GM20000 (cell line): ENCODE data around the gene SPATA17.
"Not testable (repeated sequence)": the region's sequence is repeated elsewhere in the genome, so short reads cannot be mapped to it uniquely, and the experiment has no call there.

Experiments
- DNase-seq: peaks from one replicate; pipeline ENCODE4 v3.0.0; 2012; ENCODE audit warnings: low spot score
- TF ChIP-seq, protein P1 (sequence below): IDR thresholded peaks from 2 replicates; pipeline ENCODE4 v1.5.1; 2012; ENCODE audit warnings: mild to moderate bottlenecking, control low read depth; ENCODE audit errors: extremely low read depth, missing control alignments

The SPATA17 gene

DNA sequence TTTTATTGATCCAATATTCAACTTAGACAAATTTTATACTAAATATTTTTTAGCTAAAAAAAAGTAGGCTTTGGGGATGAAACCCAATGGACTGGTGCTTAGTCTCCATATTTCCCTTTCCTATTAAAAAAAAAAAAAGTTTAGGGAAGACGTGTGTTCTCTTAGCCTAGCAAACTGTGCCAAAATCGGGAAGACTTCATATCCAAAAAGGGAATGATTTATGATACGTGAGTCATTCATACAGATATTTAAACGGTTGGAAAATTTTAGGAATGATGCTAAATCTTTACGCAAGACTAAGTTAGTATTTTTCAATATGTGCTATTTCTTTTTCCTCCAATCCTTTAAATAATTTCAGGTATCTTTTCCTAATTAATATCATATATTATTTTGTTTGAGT, 50.7 kb downstream of the SPATA17 start:
- TF ChIP-seq, protein P1, sequence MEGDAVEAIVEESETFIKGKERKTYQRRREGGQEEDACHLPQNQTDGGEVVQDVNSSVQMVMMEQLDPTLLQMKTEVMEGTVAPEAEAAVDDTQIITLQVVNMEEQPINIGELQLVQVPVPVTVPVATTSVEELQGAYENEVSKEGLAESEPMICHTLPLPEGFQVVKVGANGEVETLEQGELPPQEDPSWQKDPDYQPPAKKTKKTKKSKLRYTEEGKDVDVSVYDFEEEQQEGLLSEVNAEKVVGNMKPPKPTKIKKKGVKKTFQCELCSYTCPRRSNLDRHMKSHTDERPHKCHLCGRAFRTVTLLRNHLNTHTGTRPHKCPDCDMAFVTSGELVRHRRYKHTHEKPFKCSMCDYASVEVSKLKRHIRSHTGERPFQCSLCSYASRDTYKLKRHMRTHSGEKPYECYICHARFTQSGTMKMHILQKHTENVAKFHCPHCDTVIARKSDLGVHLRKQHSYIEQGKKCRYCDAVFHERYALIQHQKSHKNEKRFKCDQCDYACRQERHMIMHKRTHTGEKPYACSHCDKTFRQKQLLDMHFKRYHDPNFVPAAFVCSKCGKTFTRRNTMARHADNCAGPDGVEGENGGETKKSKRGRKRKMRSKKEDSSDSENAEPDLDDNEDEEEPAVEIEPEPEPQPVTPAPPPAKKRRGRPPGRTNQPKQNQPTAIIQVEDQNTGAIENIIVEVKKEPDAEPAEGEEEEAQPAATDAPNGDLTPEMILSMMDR: no peak
- no peak for DNase-seq

- DNase-seq: no peak
- TF ChIP-seq, protein P1: no peak
Observed at GRCh38 chr1:217687511-217687910, 56.4 kb downstream of the SPATA17 start.

DNA sequence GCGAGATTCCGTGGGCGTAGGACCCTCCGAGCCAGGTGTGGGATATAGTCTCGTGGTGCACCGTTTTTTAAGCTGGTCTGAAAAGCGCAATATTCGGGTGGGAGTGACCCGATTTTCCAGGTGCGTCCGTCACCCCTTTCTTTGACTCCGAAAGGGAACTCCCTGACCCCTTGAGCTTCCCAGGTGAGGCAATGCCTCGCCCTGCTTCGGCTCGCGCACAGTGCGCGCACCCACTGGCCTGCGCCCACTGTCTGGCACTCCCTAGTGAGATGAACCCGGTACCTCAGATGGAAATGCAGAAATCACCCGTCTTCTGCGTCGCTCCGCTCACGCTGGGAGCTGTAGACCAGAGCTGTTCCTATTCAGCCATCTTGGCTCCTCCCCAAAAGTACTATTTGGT, 65.0 kb downstream of the SPATA17 start:
- DNase-seq: not testable (repeated sequence)

DNA sequence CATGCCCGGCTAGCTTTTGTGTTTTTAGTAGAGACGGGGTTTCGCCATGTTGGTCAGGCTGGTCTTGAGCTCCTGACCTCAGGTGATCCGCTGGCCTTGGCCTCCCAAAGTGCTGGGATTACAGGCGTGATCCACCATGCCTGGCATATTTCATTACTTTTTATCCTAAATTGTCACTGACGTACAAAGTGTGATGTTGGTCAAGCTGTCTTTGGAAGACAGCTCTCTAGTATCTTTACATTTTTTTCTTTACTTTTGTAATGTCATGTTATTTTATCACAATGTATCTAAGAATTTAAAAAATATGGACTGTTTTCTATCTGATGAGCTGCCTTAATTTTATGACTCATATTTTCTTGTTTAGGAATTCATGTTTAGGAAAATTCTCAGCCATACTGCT, 72.2 kb downstream of the SPATA17 start:
- DNase-seq: no peak
- TF ChIP-seq, protein P1: no peak

GRCh38 chr1:217712925-217713597, 81.9 kb downstream of the SPATA17 start:
- TF ChIP-seq, protein P1: no peak
- no peak for DNase-seq

DNA sequence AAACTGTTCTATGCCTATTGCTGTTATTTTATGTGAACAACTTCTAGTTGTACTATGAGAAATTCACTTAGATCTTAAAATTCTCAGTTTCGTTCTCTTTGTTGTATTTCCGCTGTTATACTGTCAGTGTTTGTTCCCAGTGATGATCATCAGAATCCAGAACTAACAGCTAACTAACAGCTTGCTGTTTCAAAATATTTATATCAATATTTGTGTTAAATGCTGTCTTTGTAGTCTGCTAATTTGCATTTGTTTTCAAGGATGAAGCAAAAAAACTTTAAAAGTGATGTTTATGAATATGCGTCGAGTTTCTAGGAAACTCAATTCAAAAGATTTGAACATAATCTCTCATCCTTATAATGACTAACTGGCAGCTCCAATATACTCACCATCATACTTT, 84.5 kb downstream of the SPATA17 start:
- TF ChIP-seq, protein P1: no peak
- DNase-seq: no peak

DNA sequence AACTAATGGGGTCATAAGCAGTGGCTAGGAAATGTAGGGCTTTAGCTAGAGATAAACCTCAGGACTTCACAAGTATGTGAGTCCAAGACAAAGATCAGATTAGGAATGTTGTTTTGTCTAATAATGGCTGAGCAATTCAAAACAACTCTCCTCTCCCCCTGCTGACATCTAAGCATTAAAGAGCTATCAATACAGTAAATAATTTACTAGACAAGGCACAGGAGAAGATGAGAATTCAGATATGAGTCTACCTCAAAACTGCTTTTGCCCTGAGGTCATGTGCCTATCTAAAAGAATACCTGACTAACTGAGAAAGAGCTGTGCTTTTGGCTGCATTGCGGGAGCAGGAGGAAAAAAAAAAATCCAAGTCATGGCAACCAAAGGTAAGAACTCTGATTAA, 86.8 kb downstream of the SPATA17 start:
- TF ChIP-seq, protein P1: no peak
- DNase-seq: no peak

DNA sequence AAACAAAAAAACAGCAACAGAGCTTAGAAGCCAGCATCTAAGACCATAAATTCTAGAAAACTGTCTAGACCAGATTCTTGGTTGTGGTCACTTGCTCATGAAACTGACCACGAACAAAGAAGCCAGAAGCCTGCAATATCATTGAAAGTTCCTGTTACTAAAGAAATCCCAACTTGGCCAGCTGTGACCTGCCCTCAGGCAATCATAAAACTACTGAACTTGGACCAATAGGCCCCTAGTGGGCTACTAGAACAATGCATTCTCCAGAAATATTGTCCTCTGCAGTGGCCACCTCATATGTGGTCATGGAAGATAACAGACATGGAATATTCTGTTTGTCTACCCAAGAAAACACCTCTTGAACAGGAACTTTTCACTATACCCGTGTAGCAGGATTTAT, 87.7 kb downstream of the SPATA17 start:
- TF ChIP-seq, protein P1: no peak
- DNase-seq: no peak
